Measurements from ENCODE around the gene MAPK10. TPM values are rescaled to one million over a fixed set of nuclear protein-coding genes. Genes with fewer than 3 reads are reported as not detected.

The MAPK10 gene
- polyA plus RNA-seq, 3 donors, result 53.5 to 61.7 (median 55.2) TPM

DNA sequence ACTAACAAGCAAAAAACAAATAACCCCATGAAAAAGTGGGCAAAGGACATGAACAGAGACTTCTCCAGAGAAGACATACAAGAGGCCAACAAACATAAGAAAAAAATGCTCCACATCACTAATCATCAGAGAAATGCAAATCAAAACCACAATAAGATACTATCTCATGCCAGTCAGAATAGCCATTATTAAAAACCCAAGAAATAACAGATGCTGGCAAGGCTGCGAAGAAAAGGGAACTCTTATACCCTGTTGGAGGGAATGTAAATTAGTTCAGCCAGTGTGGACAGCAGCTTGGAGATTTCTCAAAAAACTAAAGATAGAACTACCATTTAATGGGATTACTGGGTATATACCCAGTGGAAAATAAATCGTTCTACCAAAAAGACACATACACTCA is 79.6 kb downstream of the MAPK10 start:
- no peak for DNase-seq (ENCODE audit: low read depth in 3 of 3, low spot score in 2 of 3)

DNA sequence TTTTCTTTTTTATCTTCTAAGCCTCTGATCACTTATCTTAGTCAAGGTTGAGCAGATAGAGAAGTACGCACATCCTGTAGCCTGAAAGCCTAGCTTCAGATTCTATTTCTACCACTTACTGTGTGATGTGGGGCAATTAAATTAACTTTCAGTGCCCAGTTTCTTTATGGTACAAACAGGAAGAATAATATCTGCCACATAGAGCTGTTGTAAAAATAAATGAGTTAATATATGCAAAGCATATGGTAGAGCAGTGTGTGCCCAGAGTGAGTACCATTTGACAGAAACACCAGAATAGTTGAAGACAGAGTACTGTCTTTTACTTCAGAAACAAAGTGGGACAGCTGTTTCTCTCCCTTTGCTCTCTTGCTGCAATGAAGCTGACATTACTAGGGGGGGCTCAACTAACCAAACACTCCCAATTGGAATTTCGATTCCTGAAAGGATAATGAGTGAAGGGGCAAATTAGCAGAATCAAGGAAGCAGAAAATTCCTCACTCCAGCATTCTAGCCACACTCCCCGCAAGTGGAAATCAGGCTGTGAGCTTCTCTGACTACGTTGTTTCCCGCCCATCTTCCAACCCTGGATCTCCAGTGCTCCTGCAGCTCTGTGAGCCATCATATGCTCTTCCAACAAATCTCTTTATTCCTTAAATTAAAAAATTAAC is 80.4 kb downstream of the MAPK10 start:
- DNase-seq (ENCODE audit: low read depth in 3 of 3, low spot score in 2 of 3), result no peak

DNA sequence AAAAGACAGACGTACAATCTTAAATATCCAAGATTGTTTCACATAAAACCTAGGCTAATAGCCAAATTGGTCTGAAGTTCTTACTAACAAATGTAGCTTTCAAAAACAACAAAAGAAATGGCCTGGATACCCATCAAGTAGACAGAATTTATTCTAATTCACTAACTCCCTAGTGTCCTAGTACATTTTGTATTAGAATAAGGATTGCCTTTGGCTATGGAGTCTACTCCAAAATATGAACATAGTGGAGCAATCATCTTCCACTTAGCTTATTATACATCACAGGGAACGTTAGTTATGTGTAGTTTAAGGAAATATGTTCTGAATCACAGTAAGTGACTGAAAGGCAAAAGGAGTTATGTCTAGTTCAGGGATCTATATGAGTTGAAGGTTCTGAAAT is 81.7 kb downstream of the MAPK10 start:
- no peak for DNase-seq (ENCODE audit: low read depth in 3 of 3, low spot score in 2 of 3)

DNA sequence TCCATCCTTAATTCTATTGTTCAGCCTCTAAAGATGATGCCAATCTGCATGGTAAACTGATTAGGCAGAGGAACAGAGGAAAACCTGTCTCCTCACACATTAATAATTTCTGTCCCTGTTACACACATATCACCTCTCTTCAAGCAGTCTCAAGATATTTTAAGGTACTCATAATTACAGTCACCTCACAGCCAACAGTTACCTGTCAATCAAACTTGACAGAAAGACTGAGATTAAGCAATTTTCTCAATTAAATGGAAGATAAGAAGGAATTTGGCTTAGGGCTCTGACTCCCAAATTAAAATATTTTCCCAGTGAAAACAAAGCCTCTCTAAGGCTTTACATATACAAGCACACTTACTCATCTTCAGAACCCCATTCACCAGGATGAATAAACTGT is 85.2 kb downstream of the MAPK10 start:
- no peak for DNase-seq (ENCODE audit: low read depth in 3 of 3, low spot score in 2 of 3)

DNA sequence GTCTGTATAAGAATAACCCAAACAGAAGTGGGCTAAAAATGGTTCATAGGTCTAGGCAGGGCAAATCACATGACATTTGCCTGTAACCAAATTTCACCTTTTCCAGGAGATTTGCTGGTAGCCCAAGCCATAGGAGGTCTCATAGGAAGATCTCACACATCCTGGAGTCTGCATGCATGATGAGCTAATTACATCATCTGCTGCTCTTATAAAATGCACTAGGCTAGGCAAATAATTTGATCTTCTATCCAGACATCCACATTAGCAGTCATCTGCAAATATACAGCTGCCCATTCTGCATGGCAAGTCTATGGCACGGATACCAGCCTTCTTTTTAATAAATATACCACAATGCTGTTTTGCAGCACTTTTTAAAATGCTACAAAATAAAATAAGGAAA is 87.2 kb downstream of the MAPK10 start:
- DNase-seq (ENCODE audit: low read depth in 3 of 3, low spot score in 2 of 3), result no peak

- DNase-seq (ENCODE audit: low read depth in 3 of 3, low spot score in 2 of 3), result no peak
These were observed 88.8 kb downstream of the MAPK10 start for GRCh38 chr4:86271057-86271456.

- DNase-seq (ENCODE audit: low read depth in 3 of 3, low spot score in 2 of 3), result no peak
These were observed 90.5 kb downstream of the MAPK10 start for GRCh38 chr4:86269354-86269753.

DNA sequence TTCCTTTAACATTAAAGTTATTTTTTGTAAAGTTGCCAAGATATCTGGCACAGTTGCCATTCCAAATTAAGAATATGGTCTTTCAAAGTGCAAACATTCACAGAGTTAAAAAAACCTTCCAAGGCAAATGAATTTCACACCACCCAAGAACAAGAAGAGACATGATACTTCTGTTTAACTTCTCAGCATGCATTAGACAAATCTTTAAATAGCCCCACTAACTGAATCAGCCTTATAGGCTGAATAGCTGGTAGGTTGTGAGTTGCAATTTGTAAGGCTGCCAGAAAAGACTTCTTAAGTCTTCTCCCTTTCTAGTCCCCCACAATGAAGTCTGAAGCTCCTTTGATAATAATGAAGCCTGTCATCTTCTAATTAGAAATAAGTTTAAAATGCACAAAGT is 95.6 kb downstream of the MAPK10 start:
- DNase-seq (ENCODE audit: low read depth in 3 of 3, low spot score in 2 of 3), result no peak

GRCh38 chr4:86261636-86262035 is 98.2 kb downstream of the MAPK10 start:
- DNase-seq (ENCODE audit: low read depth in 3 of 3, low spot score in 2 of 3), result no peak

GRCh38 chr4:86256086-86256485 is 103.8 kb downstream of the MAPK10 start:
- no peak for DNase-seq (ENCODE audit: low read depth in 3 of 3, low spot score in 2 of 3)

GRCh38 chr4:86250619-86251018 is 109.2 kb downstream of the MAPK10 start:
- no peak for DNase-seq (ENCODE audit: low read depth in 3 of 3, low spot score in 2 of 3)

DNA sequence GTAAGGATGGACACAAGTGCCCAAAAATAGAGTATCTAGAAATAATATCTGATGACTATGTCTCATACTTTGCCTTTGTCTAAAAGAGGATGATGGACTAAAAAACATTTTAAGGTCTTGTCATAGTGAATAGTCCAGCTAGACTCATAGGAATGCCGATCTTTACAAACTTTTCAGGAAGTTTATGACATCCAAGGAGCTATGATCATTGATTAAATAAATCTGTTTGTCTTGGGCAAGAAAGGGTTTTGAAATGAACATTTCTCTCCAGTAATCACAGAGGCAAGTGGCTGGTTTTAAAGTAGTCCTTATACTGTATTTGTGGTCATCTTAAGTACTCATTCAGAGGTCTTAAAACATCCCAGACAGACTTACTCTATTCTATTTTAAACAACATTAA is 109.8 kb downstream of the MAPK10 start:
- DNase-seq (ENCODE audit: low read depth in 3 of 3, low spot score in 2 of 3), result no peak

- no peak for DNase-seq (ENCODE audit: low read depth in 3 of 3, low spot score in 2 of 3)
These were observed 110.8 kb downstream of the MAPK10 start for GRCh38 chr4:86249074-86249473.

GRCh38 chr4:86247906-86248305 is 111.9 kb downstream of the MAPK10 start:
- no peak for DNase-seq (ENCODE audit: low read depth in 3 of 3, low spot score in 2 of 3)

DNA sequence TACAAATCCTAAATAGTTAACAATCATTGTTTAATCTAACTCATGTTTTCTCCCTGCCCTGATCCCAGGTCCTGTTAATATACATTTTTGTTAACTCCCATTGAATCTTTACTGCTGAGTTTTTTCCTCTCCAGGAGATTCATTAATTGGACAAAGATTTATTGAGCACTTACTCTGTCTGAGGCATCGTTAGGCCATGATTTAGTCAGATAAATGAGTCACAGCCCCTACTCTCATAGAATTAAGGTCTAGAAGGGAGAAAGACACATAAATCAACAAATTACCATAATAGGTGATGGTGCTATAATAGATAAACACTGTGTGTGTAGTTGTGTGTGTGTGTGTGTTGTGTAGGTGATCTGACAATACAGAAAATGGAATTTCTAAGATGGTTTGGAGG is 112.5 kb downstream of the MAPK10 start:
- no peak for DNase-seq (ENCODE audit: low read depth in 3 of 3, low spot score in 2 of 3)

DNA sequence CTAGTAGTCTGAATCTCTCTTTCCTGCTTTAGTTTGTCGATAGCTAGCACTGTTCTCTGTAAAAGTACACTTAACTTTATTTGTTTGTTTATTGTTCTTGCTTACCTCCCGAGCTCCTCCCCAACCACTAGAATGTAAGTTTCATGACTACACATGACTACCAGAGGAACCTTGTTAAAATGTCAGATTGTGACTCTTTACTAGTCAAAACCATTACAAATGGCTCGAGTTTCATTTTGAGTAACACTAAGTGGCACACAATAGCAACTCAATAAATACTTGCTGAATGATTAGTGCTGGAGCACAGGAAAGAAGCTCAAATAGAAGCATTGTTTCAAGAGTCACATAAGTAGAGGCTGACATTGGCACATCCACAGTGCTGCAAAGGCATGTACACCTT is 116.1 kb downstream of the MAPK10 start:
- DNase-seq (ENCODE audit: low read depth in 3 of 3, low spot score in 2 of 3), result no peak

- no peak for DNase-seq (ENCODE audit: low read depth in 3 of 3, low spot score in 2 of 3)
These were observed 117.2 kb downstream of the MAPK10 start for GRCh38 chr4:86242677-86243076.

- no peak for DNase-seq (ENCODE audit: low read depth in 3 of 3, low spot score in 2 of 3)
These were observed 124.3 kb downstream of the MAPK10 start for GRCh38 chr4:86235549-86235948.

DNA sequence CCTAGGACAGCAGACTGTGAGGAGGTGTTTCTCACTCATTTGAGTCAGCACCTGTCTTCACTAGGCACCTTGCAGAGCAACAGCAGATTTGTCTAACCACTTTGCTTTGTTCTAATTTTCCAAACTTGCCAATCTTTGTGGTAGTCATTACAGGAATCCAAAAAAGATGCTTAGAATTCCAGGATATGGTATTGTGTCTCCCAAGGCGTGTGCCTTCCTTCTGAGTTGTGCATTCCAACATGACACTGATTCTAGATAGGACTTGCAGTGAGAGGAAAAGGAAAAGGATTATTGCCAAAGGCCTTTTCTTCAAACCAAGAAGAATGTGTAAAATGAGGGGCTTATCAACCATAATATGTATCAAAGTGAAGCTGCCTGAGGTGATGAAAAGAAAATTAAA is 126.2 kb downstream of the MAPK10 start:
- DNase-seq (ENCODE audit: low read depth in 3 of 3, low spot score in 2 of 3), result no peak

DNA sequence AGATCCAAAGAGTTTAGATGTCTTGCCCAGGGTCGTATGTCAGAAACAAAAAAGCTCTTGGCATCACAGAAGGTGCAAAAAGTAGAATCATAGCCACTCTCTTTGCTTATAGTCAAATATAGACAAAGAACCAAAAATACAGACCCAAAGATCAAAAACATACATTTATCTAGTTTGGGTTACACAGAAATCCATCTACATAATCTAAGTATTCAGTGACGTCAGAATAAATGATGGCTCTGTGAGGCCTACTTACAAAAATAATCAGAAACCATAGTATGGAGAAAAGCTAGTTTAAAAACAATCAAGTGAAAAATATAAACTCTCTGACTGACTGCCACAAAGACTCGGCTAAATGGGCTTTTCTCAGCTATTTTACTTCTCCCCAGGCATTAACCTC is 126.8 kb downstream of the MAPK10 start:
- DNase-seq (ENCODE audit: low read depth in 3 of 3, low spot score in 2 of 3), result no peak

- no peak for DNase-seq (ENCODE audit: low read depth in 3 of 3, low spot score in 2 of 3)
These were observed 136.4 kb downstream of the MAPK10 start for GRCh38 chr4:86223472-86223871.

GRCh38 chr4:86221002-86221401 is 138.9 kb downstream of the MAPK10 start:
- DNase-seq (ENCODE audit: low read depth in 3 of 3, low spot score in 2 of 3), result no peak

GRCh38 chr4:86220121-86220520 is 139.7 kb downstream of the MAPK10 start:
- no peak for DNase-seq (ENCODE audit: low read depth in 3 of 3, low spot score in 2 of 3)

Measured in right renal cortex interstitium (tissue), 3 donors.